Colonic mucosa (tissue), 4 donors: ENCODE data around the gene PTPRA. TPM values are rescaled to one million over a fixed set of nuclear protein-coding genes. Genes with fewer than 3 reads are reported as not detected.

Experiments used
- DNase-seq: peaks from one replicate; pipeline ENCODE4 v3.0.0-alpha.2; 2020
- H3K27ac ChIP-seq: fragments of 200-600 bp; one replicate; pipeline ENCODE4 v1.8.0; 2021
- H3K27me3 ChIP-seq: fragments of 200-600 bp; one replicate; pipeline ENCODE4 v1.8.0; 2021
- H3K36me3 ChIP-seq: fragments of 200-600 bp; one replicate; pipeline ENCODE4 v1.8.0; 2021
- H3K4me1 ChIP-seq: fragments of 200-600 bp; one replicate; pipeline ENCODE4 v1.8.0; 2021; ENCODE audit warnings: mild to moderate bottlenecking
- H3K4me3 ChIP-seq: fragments of 200-600 bp; one replicate; pipeline ENCODE4 v1.8.0; 2021
- H3K9ac ChIP-seq, 2 donors: one replicate each; pipeline ENCODE4 v1.7.0; 2013; ENCODE audit warnings: control low read depth in 2 of 2, low read depth in 2 of 2, low read length in 2 of 2
- H3K9me3 ChIP-seq: fragments of 200-600 bp; one replicate; pipeline ENCODE4 v1.8.0; 2021
- CTCF ChIP-seq: fragments of 200-600 bp; IDR thresholded peaks from one replicate; pipeline ENCODE4 v1.8.0; 2022; ENCODE audit warnings: antibody characterized with exemption, mild to moderate bottlenecking
- intact Hi-C: fragments of 100-400 bp; cut with DNase I; formaldehyde crosslinking; loops from one replicate; pipeline ENCODE4 v1.14.1; 2022
- total RNA-seq, 2 donors: library from RNA; stranded (reverse); fragmentation: NEBNext Ultra II Directional in 1 of 2; extraction: Animal tissue kit (Norgen Biotek cat#: 25700) in 1 of 2; gene quantifications; one replicate each; pipeline ENCODE4 v1.2.1, GENCODE V29; 2021
- donor health status: healthy.
- donor health status: DM: no; HTN: no; CAD: no.
- donor health status: DM: no; HTN: no; CAD: no.

PTPRA gene
- total RNA-seq, 2 donors from 2014 or later = 30.3 to 55.2 TPM

DNA sequence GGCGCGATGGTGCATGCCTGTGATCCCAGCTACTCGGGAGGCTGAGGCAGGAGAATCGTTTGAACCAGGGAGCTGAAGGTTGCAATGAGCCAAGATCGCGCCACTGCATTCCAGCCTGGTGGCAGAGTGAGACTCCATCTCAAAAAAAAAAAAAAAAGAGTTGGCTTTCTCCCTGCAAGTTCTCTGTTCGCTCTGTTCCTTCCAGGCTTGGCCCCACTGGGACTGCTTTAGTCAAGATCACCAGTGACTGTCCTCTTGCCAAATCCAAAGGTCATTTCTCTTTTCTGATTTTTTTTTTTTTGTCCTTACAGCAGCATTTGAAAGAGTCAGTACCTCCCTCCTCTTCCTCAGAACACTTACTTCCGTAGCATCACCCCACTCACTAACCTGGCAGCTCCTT lies 159.3 kb downstream of the PTPRA start:
- Histone ChIP-seq H3K9ac (no peak overlapping the region), H3K4me1 (no peaks in the 10 kb centered on the region), H3K36me3 (peaks cover 18% of the 10 kb centered on the region), H3K4me3 (no peak overlapping the region), H3K27me3 (no peaks in the 10 kb centered on the region), H3K27ac (no peak overlapping the region), H3K9me3 (no peaks in the 10 kb centered on the region)
- no peak for TF ChIP-seq CTCF
- DNase-seq = no peak
- intact Hi-C loops = loop anchor here (10.0 kb wide), 1 partner anchor 1568 kb away; the partner anchor contains the start of gene NSFL1C

DNA sequence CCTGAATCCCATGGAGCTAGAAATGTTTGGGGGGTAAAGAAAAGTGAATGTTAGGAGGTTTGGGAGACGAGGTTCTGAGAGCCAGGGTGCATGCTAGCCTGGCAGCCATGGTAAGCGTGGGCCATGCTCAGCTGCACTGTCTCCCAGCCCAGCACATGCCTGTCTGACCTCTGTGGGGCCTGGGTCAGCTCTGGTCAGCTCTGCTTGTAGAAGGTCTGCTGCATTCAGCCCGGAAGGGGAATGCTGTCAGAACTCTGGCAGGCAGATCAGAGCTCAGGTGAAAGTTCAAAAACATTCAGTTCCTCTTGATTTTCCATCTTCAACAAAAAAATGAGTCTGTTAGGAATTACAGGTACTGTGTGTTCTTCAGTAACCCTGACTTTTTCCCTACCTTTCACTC lies 164.4 kb downstream of the PTPRA start:
- Histone ChIP-seq H3K4me1 (no peaks in the 10 kb centered on the region), H3K36me3 (peaks cover 17% of the 10 kb centered on the region), H3K9me3 (no peaks in the 10 kb centered on the region), H3K9ac (no peak overlapping the region), H3K27ac (no peak overlapping the region), H3K27me3 (no peaks in the 10 kb centered on the region), H3K4me3 (no peak overlapping the region)
- no peak for TF ChIP-seq CTCF
- DNase-seq = no peak
- intact Hi-C loops = loop anchor here (10.0 kb wide), 1 partner anchor 1573 kb away; the partner anchor contains the start of gene NSFL1C

- DNase-seq = no peak
- no peak overlapping the region for H3K9ac ChIP-seq
- no peaks in the 10 kb centered on the region for H3K27me3 ChIP-seq
- peaks cover 17% of the 10 kb centered on the region for H3K36me3 ChIP-seq
- H3K4me3 ChIP-seq = no peak overlapping the region
- TF ChIP-seq CTCF = no peak
- intact Hi-C loops = loop anchor here (10.0 kb wide), 1 partner anchor 1574 kb away; the partner anchor contains the start of gene NSFL1C
- H3K27ac ChIP-seq = no peak overlapping the region
- no peaks in the 10 kb centered on the region for H3K9me3 ChIP-seq
- no peaks in the 10 kb centered on the region for H3K4me1 ChIP-seq
These were observed 165.2 kb downstream of the PTPRA start for GRCh38 chr20:3038454-3038853.

DNA sequence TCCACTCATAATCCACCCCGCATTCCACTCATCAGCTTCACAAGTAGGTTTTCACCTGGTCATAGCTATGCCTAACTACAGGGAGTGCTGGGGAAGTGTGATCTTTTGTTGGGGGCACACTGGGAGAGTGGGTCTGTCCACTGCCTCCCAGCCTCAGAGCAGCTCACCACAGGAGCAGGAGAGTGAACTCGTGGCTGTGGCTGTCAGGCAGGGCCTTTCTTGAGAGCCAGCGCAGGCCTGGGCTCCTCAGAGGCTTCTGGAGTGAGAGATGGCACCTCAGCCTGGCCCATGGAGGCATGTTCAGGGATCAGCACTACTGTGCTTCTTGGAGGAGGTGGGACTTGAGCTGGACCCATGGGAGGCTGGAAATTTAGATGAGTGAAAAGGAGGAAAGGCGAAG lies 166.1 kb downstream of the PTPRA start:
- Histone ChIP-seq H3K27ac (no peak overlapping the region), H3K4me1 (no peaks in the 10 kb centered on the region), H3K4me3 (no peak overlapping the region), H3K36me3 (peaks cover 17% of the 10 kb centered on the region), H3K9me3 (no peaks in the 10 kb centered on the region), H3K9ac (no peak overlapping the region), H3K27me3 (no peaks in the 10 kb centered on the region)
- no peak for DNase-seq
- intact Hi-C loops = loop anchor here (10.0 kb wide), 1 partner anchor 1575 kb away; the partner anchor contains the start of gene NSFL1C
- no peak for TF ChIP-seq CTCF

DNA sequence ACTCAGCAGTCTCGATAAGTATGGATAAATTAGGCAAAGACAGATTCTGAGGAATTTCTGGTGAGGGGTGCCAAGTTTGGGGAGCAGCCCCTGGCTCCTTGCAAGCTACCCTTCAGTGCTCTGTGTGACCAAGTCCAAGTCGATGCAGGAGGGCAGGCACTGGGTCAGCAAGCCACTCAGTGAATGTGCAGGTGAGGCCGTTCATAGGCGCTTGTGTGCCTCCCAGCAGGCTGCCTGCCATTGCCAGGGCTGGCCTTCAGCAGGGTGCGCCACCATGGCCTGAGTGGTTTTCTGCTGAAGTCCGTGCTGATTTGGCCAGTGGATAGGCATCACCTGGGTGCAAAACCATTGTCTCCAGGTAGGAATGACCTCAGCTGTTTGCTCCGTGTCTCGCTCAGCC lies 166.8 kb downstream of the PTPRA start:
- peaks cover 15% of the 10 kb centered on the region for H3K36me3 ChIP-seq
- H3K4me1 ChIP-seq = no peaks in the 10 kb centered on the region
- DNase-seq = no peak
- no peak overlapping the region for H3K27ac ChIP-seq
- no peak overlapping the region for H3K4me3 ChIP-seq
- no peaks in the 10 kb centered on the region for H3K27me3 ChIP-seq
- H3K9ac ChIP-seq = no peak overlapping the region
- intact Hi-C loops = no loop called here
- TF ChIP-seq CTCF = no peak
- H3K9me3 ChIP-seq = no peaks in the 10 kb centered on the region
